Measurements from ENCODE around the gene APC. TPM values are rescaled to one million over a fixed set of nuclear protein-coding genes. Genes with fewer than 3 reads are reported as not detected.

APC gene
- total and polyA plus RNA-seq, 4 donors = 4.1 to 103 (median 23.1) TPM

DNA sequence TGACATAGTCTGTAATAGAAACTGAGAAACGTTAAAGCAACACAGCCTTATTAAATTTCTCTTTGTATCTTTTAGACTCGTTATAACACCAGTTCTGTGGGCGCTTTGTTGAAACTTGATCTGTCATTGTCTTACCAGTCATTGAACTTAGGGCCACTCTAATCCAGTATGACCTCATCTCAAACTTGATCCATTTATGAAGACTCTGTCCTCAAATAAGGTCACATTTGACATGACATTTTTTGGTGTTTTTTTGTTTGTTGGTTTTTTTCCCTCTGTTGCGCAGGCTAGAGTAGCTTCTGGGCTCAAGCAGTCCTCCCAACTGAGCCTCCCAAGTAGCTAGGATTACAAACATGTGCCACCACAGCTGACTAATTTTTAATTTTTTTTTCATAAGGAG lies 5.9 kb downstream of the APC start:
- DNase-seq (no peak), ATAC-seq (ENCODE audit: insufficient read depth, low FRiP score) (no peak)

DNA sequence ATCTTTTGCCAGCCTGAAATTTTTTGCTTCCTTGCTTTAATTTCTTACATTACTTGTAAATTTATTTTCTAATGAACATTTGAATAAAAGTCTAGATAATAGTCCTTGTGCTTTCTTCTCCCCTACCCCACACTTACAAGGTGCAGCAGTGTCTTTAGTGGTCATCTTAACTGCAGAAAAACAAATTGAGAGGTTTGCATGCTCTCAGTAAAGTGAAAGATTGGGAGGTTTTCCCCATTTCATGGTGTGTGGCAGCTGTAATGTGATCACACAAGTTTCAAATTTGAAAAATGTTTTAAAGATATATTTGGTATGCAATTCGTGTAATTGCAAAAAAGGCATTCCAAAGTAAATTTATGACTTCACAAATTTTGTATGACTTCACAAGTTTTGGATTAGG lies 14.7 kb downstream of the APC start:
- peaks cover 0 to 2% (median 0%) of the 10 kb centered on the region in 5 donors for H3K4me1 ChIP-seq (ENCODE audit: control insufficient read depth in 5 of 5, insufficient read depth in 5 of 5, low read length in 5 of 5)
- 79 to 89% methylated on average over 1 of the region's 1 CpG for WGBS, 2 donors
- H3K4me3 ChIP-seq = no peak overlapping the region
- no peaks in the 10 kb centered on the region for H3K9me3 ChIP-seq (ENCODE audit: control insufficient read depth in 4 of 4, insufficient read depth in 3 of 4, low read length in 3 of 4)
- ATAC-seq (ENCODE audit: insufficient read depth, low FRiP score) = no peak
- H3K9ac ChIP-seq (ENCODE audit: insufficient read depth in 1 of 2, low read length in 2 of 2) = no peak overlapping the region
- TF ChIP-seq, protein P1, sequence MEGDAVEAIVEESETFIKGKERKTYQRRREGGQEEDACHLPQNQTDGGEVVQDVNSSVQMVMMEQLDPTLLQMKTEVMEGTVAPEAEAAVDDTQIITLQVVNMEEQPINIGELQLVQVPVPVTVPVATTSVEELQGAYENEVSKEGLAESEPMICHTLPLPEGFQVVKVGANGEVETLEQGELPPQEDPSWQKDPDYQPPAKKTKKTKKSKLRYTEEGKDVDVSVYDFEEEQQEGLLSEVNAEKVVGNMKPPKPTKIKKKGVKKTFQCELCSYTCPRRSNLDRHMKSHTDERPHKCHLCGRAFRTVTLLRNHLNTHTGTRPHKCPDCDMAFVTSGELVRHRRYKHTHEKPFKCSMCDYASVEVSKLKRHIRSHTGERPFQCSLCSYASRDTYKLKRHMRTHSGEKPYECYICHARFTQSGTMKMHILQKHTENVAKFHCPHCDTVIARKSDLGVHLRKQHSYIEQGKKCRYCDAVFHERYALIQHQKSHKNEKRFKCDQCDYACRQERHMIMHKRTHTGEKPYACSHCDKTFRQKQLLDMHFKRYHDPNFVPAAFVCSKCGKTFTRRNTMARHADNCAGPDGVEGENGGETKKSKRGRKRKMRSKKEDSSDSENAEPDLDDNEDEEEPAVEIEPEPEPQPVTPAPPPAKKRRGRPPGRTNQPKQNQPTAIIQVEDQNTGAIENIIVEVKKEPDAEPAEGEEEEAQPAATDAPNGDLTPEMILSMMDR (IDR thresholded peaks at IDR 0.05; ENCODE audit: control extremely low read depth, extremely low read depth) = no peak
- DNase-seq = no peak
- no peak overlapping the region for H3K27ac ChIP-seq (ENCODE audit: low read depth in 1 of 2, low read length in 1 of 2)
- H3K36me3 ChIP-seq (ENCODE audit: control insufficient read depth in 4 of 4, insufficient read depth in 4 of 4, low read length in 4 of 4) = peaks cover 0 to 4% (median 2%) of the 10 kb centered on the region in 4 donors
- H3K27me3 ChIP-seq (ENCODE audit: control insufficient read depth in 3 of 3, insufficient read depth in 3 of 3, low read length in 2 of 3) = no peaks in the 10 kb centered on the region

More for the DNA sequence above, 5.9 kb downstream of the APC start:
- no peak overlapping the region for H3K9ac ChIP-seq (ENCODE audit: insufficient read depth in 1 of 2, low read length in 2 of 2)
- peaks cover 0 to 3% (median 0%) of the 10 kb centered on the region in 5 donors for H3K4me1 ChIP-seq (ENCODE audit: control insufficient read depth in 5 of 5, insufficient read depth in 5 of 5, low read length in 5 of 5)
- no peak overlapping the region for H3K27ac ChIP-seq (ENCODE audit: low read depth in 1 of 2, low read length in 1 of 2)
- WGBS, 2 donors = 96% methylated on average over 4 of the region's 4 CpGs
- no peaks in the 10 kb centered on the region for H3K36me3 ChIP-seq (ENCODE audit: control insufficient read depth in 4 of 4, insufficient read depth in 4 of 4, low read length in 4 of 4)
- TF ChIP-seq, protein P1 (IDR thresholded peaks at IDR 0.05; ENCODE audit: control extremely low read depth, extremely low read depth) = no peak
- no peak overlapping the region for H3K4me3 ChIP-seq
- H3K9me3 ChIP-seq (ENCODE audit: control insufficient read depth in 4 of 4, insufficient read depth in 3 of 4, low read length in 3 of 4) = no peaks in the 10 kb centered on the region
- H3K27me3 ChIP-seq (ENCODE audit: control insufficient read depth in 3 of 3, insufficient read depth in 3 of 3, low read length in 2 of 3) = no peaks in the 10 kb centered on the region

DNA sequence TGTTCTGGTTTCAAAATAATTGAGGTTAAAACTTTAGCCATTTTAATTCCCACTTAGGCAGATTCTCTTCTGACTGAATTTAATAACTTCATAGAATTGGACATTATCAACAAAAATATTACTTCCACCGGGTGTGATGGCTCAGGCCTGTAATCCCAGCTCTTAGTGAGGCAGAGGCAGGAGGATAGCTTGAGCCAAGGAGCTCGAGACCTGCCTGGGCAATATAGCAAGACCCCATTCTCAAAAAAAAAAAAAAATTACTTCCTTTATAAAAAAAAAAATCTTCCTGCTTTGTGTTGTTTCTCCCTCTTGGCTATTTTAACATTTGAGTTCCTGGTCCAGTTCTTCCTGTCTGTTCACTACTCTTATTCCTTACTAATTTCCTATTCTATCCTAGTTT lies 18.0 kb downstream of the APC start:
- ATAC-seq (ENCODE audit: insufficient read depth, low FRiP score) (no peak), DNase-seq (no peak)
- Histone ChIP-seq H3K9me3 (ENCODE audit: control insufficient read depth in 4 of 4, insufficient read depth in 3 of 4, low read length in 3 of 4) (no peaks in the 10 kb centered on the region), H3K4me3 (no peak overlapping the region), H3K36me3 (ENCODE audit: control insufficient read depth in 4 of 4, insufficient read depth in 4 of 4, low read length in 4 of 4) (peaks cover 0 to 8% (median 6%) of the 10 kb centered on the region in 4 donors), H3K27ac (ENCODE audit: low read depth in 1 of 2, low read length in 1 of 2) (no peak overlapping the region), H3K9ac (ENCODE audit: insufficient read depth in 1 of 2, low read length in 2 of 2) (no peak overlapping the region), H3K4me1 (ENCODE audit: control insufficient read depth in 5 of 5, insufficient read depth in 5 of 5, low read length in 5 of 5) (peaks cover 0 to 2% (median 0%) of the 10 kb centered on the region in 5 donors), H3K27me3 (ENCODE audit: control insufficient read depth in 3 of 3, insufficient read depth in 3 of 3, low read length in 2 of 3) (no peaks in the 10 kb centered on the region)
- TF ChIP-seq, protein P1 (IDR thresholded peaks at IDR 0.05; ENCODE audit: control extremely low read depth, extremely low read depth) = no peak
- WGBS, 2 donors = 88 to 97% methylated on average over 2 of the region's 2 CpGs

All from lung (tissue), 12 donors.